SK-N-SH (cell line): ENCODE data around the gene FZR1. TPM values are rescaled to one million over a fixed set of nuclear protein-coding genes. Genes with fewer than 3 reads are reported as not detected.

Source experiments
- CTCF ChIA-PET: fragments of 300-600, 350-600 bp; formaldehyde crosslinking; extraction: SDS; loops from one replicate; lab custom pipeline; 2021; lab: Yijun Ruan, JAX
- POLR2A ChIA-PET: fragments of 350-600 bp; sonication (Branson Sonifier 250); formaldehyde crosslinking; extraction: SDS; loops from one replicate; lab custom pipeline; 2020; ENCODE audit warnings: antibody characterized with exemption, inconsistent platforms; lab: Yijun Ruan, JAX
- DNase-seq: peaks from one replicate; pipeline ENCODE4 v3.0.0; 2012
- H2AFZ ChIP-seq: fragments of 200-600 bp; sonication (generic); 2 replicates; pipeline ENCODE4 v1.8.1; 2016; ENCODE audit warnings: antibody characterized with exemption, mild to moderate bottlenecking, low read depth
- H3F3A ChIP-seq: fragments of 200-600 bp; sonication (generic); replicated peaks from 2 replicates; pipeline ENCODE3; 2016; ENCODE audit warnings: antibody characterized with exemption, mild to moderate bottlenecking; ENCODE audit not compliant: insufficient read depth
- H3K27ac ChIP-seq, 2 experiments: fragments of 200-500 bp in 1 of 2; fragments of 200-600 bp in 1 of 2; sonication (Bioruptor generic) in 1 of 2; sonication (generic), shearing (Covaris generic) in 1 of 2; 2 replicates each; pipeline versions ENCODE4 v1.5.1 to v1.6.1; 2014 to 2016; ENCODE audit warnings: low read depth in 2 of 2, inconsistent platforms in 1 of 2, low read length in 1 of 2, mild to moderate bottlenecking in 1 of 2, mixed read lengths in 1 of 2
- H3K27me3 ChIP-seq: fragments of 200-600 bp; sonication (generic), shearing (Covaris generic); 2 replicates; pipeline ENCODE4 v1.6.1; 2016; ENCODE audit warnings: mixed run types; ENCODE audit not compliant: insufficient read depth
- H3K36me3 ChIP-seq, 2 experiments: fragments of 200-500 bp in 1 of 2; fragments of 200-600 bp in 1 of 2; sonication (Bioruptor generic) in 1 of 2; sonication (generic) in 1 of 2; replicated peaks in 1 of 2; 2 replicates each; pipeline versions ENCODE3 to v1.5.1; 2014 to 2016; ENCODE audit warnings: low read length in 1 of 2, mild to moderate bottlenecking in 1 of 2; ENCODE audit not compliant: insufficient read depth in 2 of 2, control insufficient read depth in 1 of 2
- H3K4me1 ChIP-seq, 2 experiments: fragments of 200-500 bp in 1 of 2; fragments of 200-600 bp in 1 of 2; sonication (Bioruptor generic) in 1 of 2; sonication (generic), shearing (Covaris generic) in 1 of 2; 2 replicates each; pipeline versions ENCODE4 v1.5.1 to v1.6.1; 2014 to 2016; ENCODE audit warnings: low read depth in 1 of 2, low read length in 1 of 2, mixed run types in 1 of 2; ENCODE audit not compliant: insufficient read depth in 2 of 2, control insufficient read depth in 1 of 2
- H3K4me2 ChIP-seq: fragments of 200-600 bp; sonication (generic), shearing (Covaris generic); 2 replicates; pipeline ENCODE4 v1.6.1; 2017; ENCODE audit warnings: mixed run types
- H3K4me3 ChIP-seq, 2 experiments: fragments of 200-500 bp in 1 of 2; fragments of 200-600 bp in 1 of 2; sonication (Bioruptor generic) in 1 of 2; sonication (generic), shearing (Covaris generic) in 1 of 2; 2 replicates each; pipeline versions ENCODE4 v1.5.1 to v1.8.1; 2014 to 2016; ENCODE audit warnings: low read depth in 2 of 2, inconsistent platforms in 1 of 2, low read length in 1 of 2, mild to moderate bottlenecking in 1 of 2, mixed read lengths in 1 of 2, moderate library complexity in 1 of 2
- H3K79me2 ChIP-seq: fragments of 200-600 bp; sonication (generic); 2 replicates; pipeline ENCODE4 v1.8.1; 2017; ENCODE audit warnings: mild to moderate bottlenecking; ENCODE audit not compliant: insufficient read depth
- H3K9ac ChIP-seq: fragments of 200-600 bp; sonication (generic); 2 replicates; pipeline ENCODE4 v1.6.1; 2017; ENCODE audit warnings: mixed run types
- H3K9me2 ChIP-seq: fragments of 200-600 bp; sonication (generic); 2 replicates; pipeline ENCODE4 v1.6.1; 2017; ENCODE audit warnings: mixed run types
- H3K9me3 ChIP-seq: fragments of 200-600 bp; sonication (generic); 2 replicates; pipeline ENCODE4 v1.6.1; 2017; ENCODE audit warnings: mixed run types, mild to moderate bottlenecking, moderate library complexity
- H4K20me1 ChIP-seq: fragments of 200-600 bp; sonication (generic); 2 replicates; pipeline ENCODE4 v1.6.1; 2017; ENCODE audit warnings: mild to moderate bottlenecking, mixed run types; ENCODE audit not compliant: insufficient read depth
- CTCF ChIP-seq: fragments of 200-600 bp; sonication (generic); IDR thresholded peaks from 2 replicates; pipeline ENCODE4 v1.6.1; 2017; ENCODE audit warnings: antibody characterized with exemption, mild to moderate bottlenecking, moderate library complexity
- EP300 ChIP-seq, 2 experiments: IDR thresholded peaks; 2 replicates each; pipeline versions ENCODE4 v1.4.0 to v1.6.1; 2012; ENCODE audit warnings: borderline replicate concordance in 1 of 2, low read depth in 1 of 2, low read length in 1 of 2
- EZH2phosphoT487 ChIP-seq: fragments of 200-600 bp; sonication (generic); IDR thresholded peaks from 2 replicates; pipeline ENCODE4 v1.6.1; 2017; ENCODE audit warnings: low read depth, mixed run types, mild to moderate bottlenecking, antibody characterized with exemption, moderate library complexity, borderline replicate concordance
- IRF3 ChIP-seq: fragments of 150-350 bp; IDR thresholded peaks from 2 replicates; pipeline ENCODE4 v1.6.1; 2016; ENCODE audit warnings: mild to moderate bottlenecking, low read depth, low read length
- MEF2A ChIP-seq: IDR thresholded peaks from 2 replicates; pipeline ENCODE4 v1.4.0; 2012; ENCODE audit warnings: low read depth, borderline replicate concordance
- NRF1 ChIP-seq: IDR thresholded peaks from 2 replicates; pipeline ENCODE4 v1.6.1; 2012; ENCODE audit warnings: low read depth, mild to moderate bottlenecking, low read length
- POLR2AphosphoS5 ChIP-seq: IDR thresholded peaks from 2 replicates; pipeline ENCODE4 v1.6.1; 2012; ENCODE audit warnings: low read depth, low read length
- RAD21 ChIP-seq: IDR thresholded peaks from 2 replicates; pipeline ENCODE4 v1.6.1; 2012; ENCODE audit warnings: mild to moderate bottlenecking, low read length
- REST ChIP-seq: IDR thresholded peaks from 2 replicates; pipeline ENCODE4 v1.6.1; 2012; ENCODE audit warnings: mild to moderate bottlenecking, low read depth, low read length, moderate library complexity
- SIN3A ChIP-seq: IDR thresholded peaks from 2 replicates; pipeline ENCODE4 v1.6.1; 2012; ENCODE audit warnings: low read depth, mild to moderate bottlenecking, low read length, moderate library complexity, borderline replicate concordance
- SMC3 ChIP-seq: IDR thresholded peaks from 2 replicates; pipeline ENCODE4 v1.6.1; 2012; ENCODE audit warnings: low read depth, low read length, improper control_type of control experiment
- TAF1 ChIP-seq: IDR thresholded peaks from 2 replicates; pipeline ENCODE4 v1.6.1; 2012; ENCODE audit warnings: low read depth, mild to moderate bottlenecking, low read length, moderate library complexity, borderline replicate concordance
- TCF12 ChIP-seq: IDR thresholded peaks from 2 replicates; pipeline ENCODE4 v1.4.0; 2012
- TEAD4 ChIP-seq: IDR thresholded peaks from 2 replicates; pipeline ENCODE4 v1.4.0; 2012; ENCODE audit warnings: mild to moderate bottlenecking, borderline replicate concordance; ENCODE audit not compliant: insufficient read depth
- USF1 ChIP-seq: IDR thresholded peaks from 2 replicates; pipeline ENCODE4 v1.4.0; 2012; ENCODE audit warnings: low read depth, borderline replicate concordance
- YY1 ChIP-seq: IDR thresholded peaks from 2 replicates; pipeline ENCODE4 v1.4.0; 2012; ENCODE audit warnings: low read depth, mild to moderate bottlenecking
- WGBS: methylation state at CpG from one replicate; pipeline ENCODE4 v1.1.6; 2017; ENCODE audit warnings: low lambda C conversion rate; 5-methylcytosine and 5-hydroxymethylcytosine counted together
- polyA plus RNA-seq, 3 experiments: library from polyadenylated mRNA; depleted of rRNA; stranded (reverse); fragments of >200 nt; gene quantifications; 2 replicates each; pipeline ENCODE4 v1.2.3, GENCODE V29; 2012
- TF ChIP-seq, protein P1 (sequence below): IDR thresholded peaks from 2 replicates; pipeline ENCODE4; 2012

Gene FZR1
- polyA plus RNA-seq, 1 of the 3 experiments (the other 2 are of a cell fraction): 36.3 TPM

- WGBS: 18% methylated on average over 4 of the region's 4 CpGs
- H3K9ac ChIP-seq: no peak overlapping the region
- no peak for DNase-seq
- no peak overlapping the region for H3K4me3 ChIP-seq
- no peaks in the 10 kb centered on the region for H3K36me3 ChIP-seq
- POLR2A ChIA-PET: no interaction called here
- no peaks in the 10 kb centered on the region for H3K79me2 ChIP-seq
- no peak overlapping the region for H2AFZ ChIP-seq
- no peaks in the 10 kb centered on the region for H3K9me2 ChIP-seq
- no peak overlapping the region for H3K27ac ChIP-seq
- H3F3A ChIP-seq: peaks cover 13% of the 10 kb centered on the region
- H3K4me1 ChIP-seq: no peaks in the 10 kb centered on the region; a peak in 1 of 4 replicates
- H4K20me1 ChIP-seq: no peaks in the 10 kb centered on the region
- TF ChIP-seq EP300 (IDR thresholded peaks at IDR 0.05; ENCODE audit: borderline replicate concordance in 1 of 2, low read depth in 1 of 2, low read length in 1 of 2) (no peak), TEAD4 (no peak), CTCF (no peak), SMC3 (no peak), YY1 (no peak), TAF1 (no peak), POLR2AphosphoS5 (no peak), TCF12 (no peak), USF1 (no peak), SIN3A (no peak), IRF3 (no peak), RAD21 (no peak), EZH2phosphoT487 (no peak), NRF1 (no peak), REST (no peak), MEF2A (no peak)
- TF ChIP-seq, protein P1, sequence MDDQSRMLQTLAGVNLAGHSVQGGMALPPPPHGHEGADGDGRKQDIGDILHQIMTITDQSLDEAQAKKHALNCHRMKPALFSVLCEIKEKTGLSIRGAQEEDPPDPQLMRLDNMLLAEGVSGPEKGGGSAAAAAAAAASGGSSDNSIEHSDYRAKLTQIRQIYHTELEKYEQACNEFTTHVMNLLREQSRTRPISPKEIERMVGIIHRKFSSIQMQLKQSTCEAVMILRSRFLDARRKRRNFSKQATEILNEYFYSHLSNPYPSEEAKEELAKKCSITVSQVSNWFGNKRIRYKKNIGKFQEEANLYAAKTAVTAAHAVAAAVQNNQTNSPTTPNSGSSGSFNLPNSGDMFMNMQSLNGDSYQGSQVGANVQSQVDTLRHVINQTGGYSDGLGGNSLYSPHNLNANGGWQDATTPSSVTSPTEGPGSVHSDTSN: no peak
- CTCF ChIA-PET: no interaction called here
- no peaks in the 10 kb centered on the region; the same call in 1 of the 2 replicates for H3K27me3 ChIP-seq
- H3K9me3 ChIP-seq: no peaks in the 10 kb centered on the region
- H3K4me2 ChIP-seq: no peak overlapping the region
Observed at GRCh38 chr19:3475449-3475848, 30.7 kb upstream of the FZR1 start.
